GM04504 (cell line): ENCODE measurements around the gene TMEM186.
"Not testable (repeated sequence)": the region's sequence is repeated elsewhere in the genome, so short reads cannot be mapped to it uniquely, and the experiment has no call there.

Source experiments
- DNase-seq: peaks from one replicate; pipeline ENCODE4 v3.0.0-alpha.2; 2012; ENCODE audit warnings: low read depth

Gene TMEM186

GRCh38 chr16:8812162-8812843, 14.9 kb upstream of the TMEM186 start:
- no peak for DNase-seq

- no peak for DNase-seq
These were observed 11.3 kb upstream of the TMEM186 start for GRCh38 chr16:8808613-8809353.

- no peak for DNase-seq
These were observed 10.6 kb upstream of the TMEM186 start for GRCh38 chr16:8808009-8808408.

GRCh38 chr16:8807189-8807588, 9.8 kb upstream of the TMEM186 start:
- DNase-seq: no peak

- no peak for DNase-seq
These were observed 9.0 kb upstream of the TMEM186 start for GRCh38 chr16:8806272-8806983.

GRCh38 chr16:8804313-8804712, 6.9 kb upstream of the TMEM186 start:
- no peak for DNase-seq

- DNase-seq: not testable (repeated sequence)
These were observed 6.3 kb upstream of the TMEM186 start for GRCh38 chr16:8803733-8804132.

GRCh38 chr16:8801701-8802100, 4.3 kb upstream of the TMEM186 start:
- DNase-seq: no peak

- DNase-seq: no peak
These were observed 1.2 kb upstream of the TMEM186 start for GRCh38 chr16:8798535-8799157.

- DNase-seq: peak; percentile 9
These were observed 712 bp upstream of the TMEM186 start for GRCh38 chr16:8798174-8798527.

GRCh38 chr16:8796469-8797363, 723 bp downstream of the TMEM186 start:
- no peak for DNase-seq

GRCh38 chr16:8795818-8796217, 1.6 kb downstream of the TMEM186 start:
- DNase-seq: no peak

- no peak for DNase-seq
These were observed 2.3 kb downstream of the TMEM186 start for GRCh38 chr16:8795091-8795490.

- DNase-seq: no peak
These were observed 8.8 kb downstream of the TMEM186 start for GRCh38 chr16:8788578-8789172.

- not testable (repeated sequence) for DNase-seq
These were observed 11.1 kb downstream of the TMEM186 start for GRCh38 chr16:8786316-8786715.

- no peak for DNase-seq
These were observed 12.0 kb downstream of the TMEM186 start for GRCh38 chr16:8785408-8785807.

GRCh38 chr16:8782673-8783072, 14.8 kb downstream of the TMEM186 start:
- no peak for DNase-seq

GRCh38 chr16:8781797-8782196, 15.6 kb downstream of the TMEM186 start:
- DNase-seq: no peak

GRCh38 chr16:8777217-8777616, 20.2 kb downstream of the TMEM186 start:
- no peak for DNase-seq

GRCh38 chr16:8776129-8776584, 21.3 kb downstream of the TMEM186 start:
- no peak for DNase-seq

- DNase-seq: no peak
These were observed 22.1 kb downstream of the TMEM186 start for GRCh38 chr16:8775359-8775758.
